ENCODE measurements around the gene LCE1A. TPM values are rescaled to one million over a fixed set of nuclear protein-coding genes. Genes with fewer than 3 reads are reported as not detected.

LCE1A gene
- total RNA-seq = not detected in 2 replicates

GRCh38 chr1:152827173-152827572 is at the start of gene LCE1A:
Gene LCE1A (plus strand): TSS chr1:152827473. CDS start chr1:152827473, 0 bp downstream.

GRCh38 chr1:152786077-152786476 is 41.2 kb upstream of the LCE1A start, which contains the start of gene LCE1E:
Gene LCE1E (plus strand): TSS chr1:152786257. CDS start chr1:152787300, 1,043 bp downstream.

GRCh38 chr1:152796421-152796820 is 30.9 kb upstream of the LCE1A start, which contains the start of gene LCE1D:
Gene LCE1D (plus strand): TSS chr1:152796721. CDS start chr1:152797795, 1,074 bp downstream.

GRCh38 chr1:152806576-152806975 is 20.7 kb upstream of the LCE1A start, which contains the start of gene LCE1C:
Gene LCE1C (minus strand): TSS chr1:152806651. CDS start chr1:152805478, 1,173 bp downstream.

GRCh38 chr1:152811671-152812070 is 15.6 kb upstream of the LCE1A start, which contains the start of gene LCE1B:
Gene LCE1B (plus strand): TSS chr1:152811971. CDS start chr1:152812447, 476 bp downstream.

GRCh38 chr1:152842556-152842955 is 15.3 kb downstream of the LCE1A start, which contains the start of gene LCE6A:
Gene LCE6A (plus strand): TSS chr1:152842856. CDS start chr1:152843521, 665 bp downstream.

GRCh38 chr1:152859696-152860095 is 32.4 kb downstream of the LCE1A start, which contains the start of gene LCE7A:
Gene LCE7A (plus strand): TSS chr1:152859996. CDS start chr1:152860698, 702 bp downstream.

Other genes with a start within 250 kb of the LCE1A start
- gene LCE3D, start 247.0 kb upstream of the LCE1A start, total RNA-seq = 0.60 TPM in 1 of 2 replicates, not detected in the other
- not detected in 2 replicates for gene LCE3C, start 227.2 kb upstream of the LCE1A start, total RNA-seq
- gene LCE3B, start 213.7 kb upstream of the LCE1A start, total RNA-seq = not detected in 2 replicates
- not detected in 2 replicates for gene LCE3A, start 204.4 kb upstream of the LCE1A start, total RNA-seq
- not detected in 2 replicates for gene LCE2D, start 164.1 kb upstream of the LCE1A start, total RNA-seq
- gene LCE2C, start 152.2 kb upstream of the LCE1A start, total RNA-seq = not detected in 2 replicates
- gene LCE2B, start 141.3 kb upstream of the LCE1A start, total RNA-seq = not detected in 2 replicates
- gene LCE2A, start 129.1 kb upstream of the LCE1A start, total RNA-seq = not detected in 2 replicates
- not detected in 2 replicates for gene LCE4A, start 119.3 kb upstream of the LCE1A start, total RNA-seq
- gene KPRP, start 69.4 kb upstream of the LCE1A start, total RNA-seq = not detected in 2 replicates
- gene LCE1F, start 52.3 kb upstream of the LCE1A start, total RNA-seq = not detected in 2 replicates
- 0.37 TPM in 1 of 2 replicates, not detected in the other for gene LCE1E, start 41.2 kb upstream of the LCE1A start, total RNA-seq
- not detected in 2 replicates for gene LCE1D, start 30.8 kb upstream of the LCE1A start, total RNA-seq
- not detected in 2 replicates for gene LCE1C, start 20.8 kb upstream of the LCE1A start, total RNA-seq
- gene LCE1B, start 15.5 kb upstream of the LCE1A start, total RNA-seq = not detected in 2 replicates
- not detected in 2 replicates for gene LCE6A, start 15.4 kb downstream of the LCE1A start, total RNA-seq
- not detected in 2 replicates for gene LCE7A, start 32.5 kb downstream of the LCE1A start, total RNA-seq
- gene SMCP, start 50.8 kb downstream of the LCE1A start, total RNA-seq = not detected in 2 replicates
- 46.3 and 60.1 TPM in 2 replicates for gene IVL, start 81.1 kb downstream of the LCE1A start, total RNA-seq
- gene SPRR5, start 119.7 kb downstream of the LCE1A start, total RNA-seq = 0.71 TPM in 1 of 2 replicates, not detected in the other
- gene SPRR4, start 143.2 kb downstream of the LCE1A start, total RNA-seq = not detected in 2 replicates
- gene SPRR1A, start 156.6 kb downstream of the LCE1A start, total RNA-seq = 83.3 and 172 TPM in 2 replicates
- 286 and 324 TPM in 2 replicates for gene SPRR3, start 174.3 kb downstream of the LCE1A start, total RNA-seq
- 1,378 and 2,304 TPM in 2 replicates for gene SPRR1B, start 203.7 kb downstream of the LCE1A start, total RNA-seq
- gene SPRR2D, start 213.6 kb downstream of the LCE1A start, total RNA-seq = 14.5 and 17.9 TPM in 2 replicates
- 8.3 and 8.4 TPM in 2 replicates for gene SPRR2A, start 230.0 kb downstream of the LCE1A start, total RNA-seq
- not detected in 2 replicates for gene SPRR2B, start 244.1 kb downstream of the LCE1A start, total RNA-seq